Smooth muscle cell (in vitro differentiated cells): ENCODE measurements around the gene TMEM242. TPM values are rescaled to one million over a fixed set of nuclear protein-coding genes. Genes with fewer than 3 reads are reported as not detected.

ENCODE experiments used
- DNase-seq: peaks from one replicate; lab custom pipeline; 2025; ENCODE audit not compliant: unreplicated experiment; lab: John Stamatoyannopoulos, UW
- H2AFZ ChIP-seq: fragments of 200-600 bp; sonication (generic); 2 replicates; pipeline ENCODE4 v1.6.0; 2016; ENCODE audit warnings: antibody characterized with exemption, low read depth, mild to moderate bottlenecking
- H3F3A ChIP-seq: fragments of 200-600 bp; sonication (generic); 2 replicates; pipeline ENCODE4 v1.6.0; 2017; ENCODE audit warnings: antibody characterized with exemption, low read depth
- H3K27ac ChIP-seq: fragments of 200-600 bp; sonication (generic); 2 replicates; pipeline ENCODE4 v1.5.1; 2016; ENCODE audit warnings: low read depth, mild to moderate bottlenecking
- H3K27me3 ChIP-seq: fragments of 200-600 bp; sonication (generic); 2 replicates; pipeline ENCODE4 v1.6.1; 2016; ENCODE audit warnings: low read depth, mild to moderate bottlenecking
- H3K36me3 ChIP-seq: fragments of 200-600 bp; sonication (generic); 2 replicates; pipeline ENCODE4 v1.5.1; 2016; ENCODE audit warnings: low read depth
- H3K4me1 ChIP-seq: fragments of 200-600 bp; sonication (generic); 2 replicates; pipeline ENCODE4 v1.5.1; 2016; ENCODE audit warnings: low read depth
- H3K4me2 ChIP-seq: fragments of 200-600 bp; sonication (generic); 2 replicates; pipeline ENCODE4 v1.6.0; 2016; ENCODE audit warnings: mild to moderate bottlenecking
- H3K4me3 ChIP-seq: fragments of 200-600 bp; sonication (generic); 2 replicates; pipeline ENCODE4 v1.5.1; 2016; ENCODE audit warnings: mild to moderate bottlenecking
- H3K79me2 ChIP-seq: fragments of 200-600 bp; sonication (generic); 2 replicates; pipeline ENCODE4 v1.6.0; 2016; ENCODE audit warnings: low read depth, mild to moderate bottlenecking
- H3K9ac ChIP-seq: fragments of 200-600 bp; sonication (generic); 2 replicates; pipeline ENCODE4 v1.6.0; 2016; ENCODE audit warnings: low read depth
- H3K9me3 ChIP-seq: fragments of 200-600 bp; sonication (generic); replicated peaks from 2 replicates; pipeline ENCODE4 v1.5.1; 2016; ENCODE audit warnings: low read depth
- H4K20me1 ChIP-seq: fragments of 200-600 bp; sonication (generic); 2 replicates; pipeline ENCODE4 v1.6.0; 2016; ENCODE audit warnings: low read depth
- WGBS: methylation state at CpG from one replicate; pipeline ENCODE4 v1.1.7; 2016; ENCODE audit warnings: low lambda C conversion rate; 5-methylcytosine and 5-hydroxymethylcytosine counted together
- polyA plus RNA-seq: library from polyadenylated mRNA; unstranded; fragments of >200 nt; fragmentation: Nextera tagmentation; extraction: Ambion mirVana; gene quantifications from 2 replicates; pipeline ENCODE4 v1.2.1, GENCODE V29; 2016
- total RNA-seq: library from RNA; depleted of rRNA; stranded (reverse); fragments of >200 nt; gene quantifications from 2 replicates; pipeline ENCODE4 v1.2.3, GENCODE V29; 2014
- TF ChIP-seq, protein P1 (sequence below): fragments of 200-600 bp; sonication (generic); IDR thresholded peaks from 2 replicates; pipeline ENCODE4 v1.5.1; 2017; ENCODE audit warnings: borderline replicate concordance, mild to moderate bottlenecking, antibody characterized with exemption; ENCODE audit not compliant: insufficient read depth, poor library complexity, severe bottlenecking

Gene TMEM242
- total and polyA plus RNA-seq, 2 experiments from 2014 or later: 7.0 to 13.3 TPM

DNA sequence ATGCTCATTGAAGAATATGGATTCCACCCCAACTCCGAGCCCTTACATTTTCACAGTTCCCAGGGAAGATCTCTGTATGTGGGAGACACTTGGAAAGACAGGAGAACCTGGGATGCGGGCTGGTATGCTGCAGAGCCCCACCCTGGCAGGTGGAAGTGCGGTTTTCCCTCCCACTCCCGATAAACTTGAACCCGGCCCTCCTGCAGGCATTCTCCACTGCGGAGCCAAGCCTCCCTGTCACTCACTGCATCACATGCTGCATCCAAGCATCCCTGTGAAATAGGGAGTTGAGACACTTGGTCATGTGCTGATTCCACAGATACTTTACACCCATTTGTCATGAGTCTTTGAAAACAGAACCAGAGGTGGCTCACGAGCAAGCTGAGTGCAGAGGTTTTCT lies 35.4 kb downstream of the TMEM242 start:
- H3K4me3 ChIP-seq: no peak overlapping the region
- TF ChIP-seq, protein P1, sequence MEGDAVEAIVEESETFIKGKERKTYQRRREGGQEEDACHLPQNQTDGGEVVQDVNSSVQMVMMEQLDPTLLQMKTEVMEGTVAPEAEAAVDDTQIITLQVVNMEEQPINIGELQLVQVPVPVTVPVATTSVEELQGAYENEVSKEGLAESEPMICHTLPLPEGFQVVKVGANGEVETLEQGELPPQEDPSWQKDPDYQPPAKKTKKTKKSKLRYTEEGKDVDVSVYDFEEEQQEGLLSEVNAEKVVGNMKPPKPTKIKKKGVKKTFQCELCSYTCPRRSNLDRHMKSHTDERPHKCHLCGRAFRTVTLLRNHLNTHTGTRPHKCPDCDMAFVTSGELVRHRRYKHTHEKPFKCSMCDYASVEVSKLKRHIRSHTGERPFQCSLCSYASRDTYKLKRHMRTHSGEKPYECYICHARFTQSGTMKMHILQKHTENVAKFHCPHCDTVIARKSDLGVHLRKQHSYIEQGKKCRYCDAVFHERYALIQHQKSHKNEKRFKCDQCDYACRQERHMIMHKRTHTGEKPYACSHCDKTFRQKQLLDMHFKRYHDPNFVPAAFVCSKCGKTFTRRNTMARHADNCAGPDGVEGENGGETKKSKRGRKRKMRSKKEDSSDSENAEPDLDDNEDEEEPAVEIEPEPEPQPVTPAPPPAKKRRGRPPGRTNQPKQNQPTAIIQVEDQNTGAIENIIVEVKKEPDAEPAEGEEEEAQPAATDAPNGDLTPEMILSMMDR: no peak
- WGBS: 85% methylated on average over 7 of the region's 7 CpGs
- H3K9me3 ChIP-seq: no peaks in the 10 kb centered on the region
- H3K9ac ChIP-seq: no peak overlapping the region
- H3K4me2 ChIP-seq: no peak overlapping the region
- no peaks in the 10 kb centered on the region for H3K79me2 ChIP-seq
- no peaks in the 10 kb centered on the region for H4K20me1 ChIP-seq
- H3K36me3 ChIP-seq: peaks cover 4% of the 10 kb centered on the region
- no peak overlapping the region for H2AFZ ChIP-seq
- no peaks in the 10 kb centered on the region for H3K27me3 ChIP-seq
- no peaks in the 10 kb centered on the region for H3F3A ChIP-seq
- no peak overlapping the region for H3K27ac ChIP-seq
- peaks cover 13% of the 10 kb centered on the region for H3K4me1 ChIP-seq
- DNase-seq: no peak

DNA sequence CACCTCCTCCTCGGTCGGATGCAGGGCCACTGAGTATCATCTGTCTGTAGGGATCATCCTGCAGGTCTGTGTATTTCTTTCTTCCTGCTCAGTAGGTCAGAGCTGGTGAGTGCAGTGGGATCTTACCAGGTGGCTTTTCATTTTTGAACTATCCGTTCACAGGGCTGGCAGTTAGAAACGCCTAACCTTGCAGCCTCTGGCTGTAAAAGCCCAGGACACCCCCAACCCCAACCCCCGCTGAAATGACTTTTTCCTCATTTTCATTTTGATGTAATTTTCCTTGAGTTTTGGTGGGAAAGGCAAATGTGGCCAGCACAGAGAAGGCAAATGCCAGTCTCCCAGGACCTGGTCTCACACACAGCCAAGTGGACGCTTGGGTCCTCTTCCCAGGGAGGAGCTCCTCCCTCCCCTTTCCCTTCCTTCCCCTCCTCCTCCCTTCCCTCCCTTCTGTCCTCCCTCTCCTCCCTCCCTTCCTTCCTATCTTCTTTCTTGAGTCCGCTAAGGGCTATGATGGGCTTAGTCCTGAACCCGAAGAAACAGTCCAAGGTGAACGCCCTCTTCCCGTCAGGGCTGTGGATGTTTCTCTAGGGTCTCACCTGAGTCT lies 36.0 kb downstream of the TMEM242 start:
- TF ChIP-seq, protein P1: no peak
- Histone ChIP-seq H4K20me1 (no peaks in the 10 kb centered on the region), H3K4me3 (no peak overlapping the region), H3K27ac (no peak overlapping the region), H3K79me2 (no peaks in the 10 kb centered on the region), H3K27me3 (no peaks in the 10 kb centered on the region), H3K36me3 (peaks cover 4% of the 10 kb centered on the region), H3K9me3 (no peaks in the 10 kb centered on the region), H3K4me1 (peaks cover 13% of the 10 kb centered on the region), H3K4me2 (no peak overlapping the region), H3K9ac (no peak overlapping the region), H3F3A (no peaks in the 10 kb centered on the region), H2AFZ (no peak overlapping the region)
- 94% methylated on average over 10 of the region's 10 CpGs for WGBS
- no peak for DNase-seq

DNA sequence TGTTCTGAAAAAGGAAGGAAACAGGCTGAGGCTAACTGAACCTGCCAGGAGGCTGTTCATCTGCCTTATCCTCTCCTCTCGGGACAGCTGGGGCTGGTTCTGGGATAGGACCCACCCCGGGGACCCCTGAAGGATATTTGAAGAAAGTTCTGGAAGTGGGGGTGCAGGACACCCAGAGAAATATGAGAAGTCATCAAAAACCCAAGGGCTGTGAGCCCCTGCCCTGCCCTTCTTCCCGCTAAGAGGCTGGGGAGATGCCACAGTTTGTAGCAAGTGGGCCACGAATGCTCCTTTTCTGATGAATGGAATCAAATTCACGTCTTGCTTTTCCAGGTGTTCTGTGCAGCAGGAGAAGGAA lies 37.9 kb downstream of the TMEM242 start:
- WGBS: 90% methylated on average over 5 of the region's 5 CpGs
- no peaks in the 10 kb centered on the region for H3K27me3 ChIP-seq

More for the DNA sequence above, 37.9 kb downstream of the TMEM242 start:
- H2AFZ ChIP-seq: no peak overlapping the region
- no peaks in the 10 kb centered on the region for H3K4me1 ChIP-seq
- H3K9me3 ChIP-seq: no peaks in the 10 kb centered on the region
- TF ChIP-seq, protein P1: no peak
- H3K4me3 ChIP-seq: no peak overlapping the region
- no peak overlapping the region for H3K27ac ChIP-seq
- no peak overlapping the region for H3K4me2 ChIP-seq
- no peaks in the 10 kb centered on the region for H4K20me1 ChIP-seq
- no peak for DNase-seq
- H3K9ac ChIP-seq: no peak overlapping the region
- H3F3A ChIP-seq: no peaks in the 10 kb centered on the region
- H3K36me3 ChIP-seq: peaks cover 4% of the 10 kb centered on the region
- no peaks in the 10 kb centered on the region for H3K79me2 ChIP-seq
